Left cardiac atrium (tissue), 4 donors: ENCODE results near the gene MSH5. TPM values are rescaled to one million over a fixed set of nuclear protein-coding genes. Genes with fewer than 3 reads are reported as not detected.
"Not testable (repeated sequence)": the region's sequence is repeated elsewhere in the genome, so short reads cannot be mapped to it uniquely, and the experiment has no call there.

Experiments used
- ATAC-seq, 2 donors: fragments of 200-7000 bp; cut with Tn5 transposase; one replicate each; pipeline ENCODE4 v1.9.1; 2020; ENCODE audit warnings: mild to moderate bottlenecking in 2 of 2, moderate library complexity in 2 of 2
- DNase-seq: peaks from one replicate; pipeline ENCODE4 v3.0.0-alpha.2; 2020
- intact Hi-C, 2 donors: fragments of 100-400 bp; cut with DNase I; formaldehyde crosslinking; loops; one replicate each; pipeline versions ENCODE4 v1.14.1 to v1.15.1; 2022 to 2023
- total RNA-seq, 2 donors: library from RNA; stranded (reverse); fragmentation: NEBNext Ultra II Directional; extraction: Animal tissue kit (Norgen Biotek cat#: 25700); gene quantifications; one replicate each; pipeline ENCODE4 v1.2.1, GENCODE V29; 2021
- donor health status: DM: no; HTN: yes; CAD: no.
- donor health status: DM: no; HTN: yes; CAD: no; lungs with severe emphysema.
- donor health status: DM: yes; HTN: yes; CAD: no.
- donor health status: Dilated cardiomyopathy.

MSH5 gene
- total RNA-seq, 2 donors from 2014 or later: 2.6 to 3.0 TPM

GRCh38 chr6:31784098-31784925 lies 44.5 kb downstream of the MSH5 start:
- intact Hi-C loops: no loop called here
- DNase-seq: no peak
- ATAC-seq: no peak

DNA sequence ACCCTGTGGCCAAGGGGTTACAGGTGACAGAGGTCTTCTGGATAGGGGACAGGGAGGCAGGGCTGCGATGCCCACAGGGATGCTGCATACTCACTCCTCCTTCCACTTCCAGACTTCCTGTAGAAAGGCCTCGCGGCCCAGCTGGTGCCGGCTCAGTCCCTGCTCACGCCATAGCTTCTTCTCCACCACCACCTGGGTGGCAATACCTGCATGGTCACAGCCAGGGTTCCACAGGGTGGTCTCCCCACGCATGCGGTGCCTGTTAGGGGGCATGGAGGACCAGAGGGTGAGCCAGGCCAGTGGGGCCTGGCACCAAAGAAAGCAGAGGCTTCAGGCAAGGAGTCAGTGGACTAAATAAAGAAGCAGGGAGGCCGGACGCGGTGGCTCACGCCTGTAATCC lies 45.7 kb downstream of the MSH5 start:
- intact Hi-C loops: no loop called here
- DNase-seq (no peak), ATAC-seq (no peak)

DNA sequence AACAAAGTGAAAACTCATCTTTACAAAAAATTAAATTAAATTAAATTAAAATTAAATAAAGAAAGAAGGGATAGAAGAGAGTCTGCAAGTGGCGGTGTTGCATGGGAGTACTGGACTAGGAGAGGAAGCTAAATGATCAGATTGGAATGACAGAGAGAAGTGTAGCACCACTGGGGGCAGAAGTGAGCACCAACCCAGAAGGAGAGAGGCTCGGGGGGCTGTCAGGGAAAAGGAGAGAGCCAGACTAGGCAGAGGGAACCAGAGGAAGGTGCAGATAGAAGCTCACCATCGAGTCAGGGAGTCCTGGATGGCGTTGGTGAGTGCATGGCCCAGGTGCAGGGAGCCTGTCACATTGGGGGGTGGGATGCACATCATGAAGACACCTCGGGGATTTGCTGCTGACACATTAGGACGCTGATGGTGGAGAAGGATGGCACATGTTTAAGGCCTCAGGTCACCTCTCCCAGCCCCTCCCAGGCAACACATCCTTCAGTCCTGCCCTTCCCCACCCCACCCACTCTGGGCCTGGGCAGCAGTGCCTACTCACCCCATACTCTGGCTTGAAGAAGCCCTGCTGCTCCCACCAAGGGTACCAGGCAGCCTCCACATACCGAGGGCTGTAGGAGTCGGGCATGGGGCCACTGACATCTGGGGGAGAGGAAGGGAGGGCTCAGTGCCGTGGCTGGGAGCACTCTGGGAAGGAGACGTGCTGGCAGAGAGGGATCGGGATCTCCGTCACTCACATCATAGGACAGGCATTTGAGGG lies 51.7 kb downstream of the MSH5 start:
- no peak for ATAC-seq
- intact Hi-C loops: loop anchor here in 1 of 2 donors (10.0 kb wide), 1 partner anchor 57 kb away; the partner anchor contains the start of gene CLIC1
- no peak for DNase-seq

GRCh38 chr6:31792090-31792374 lies 52.2 kb downstream of the MSH5 start:
- DNase-seq: no peak
- intact Hi-C loops: loop anchor here in 1 of 2 donors (10.0 kb wide), 1 partner anchor 57 kb away; the partner anchor contains the start of gene CLIC1
- ATAC-seq: no peak

- DNase-seq: no peak
- ATAC-seq: no peak
- intact Hi-C loops: loop anchor here in 1 of 2 donors (10.0 kb wide), 1 partner anchor 58 kb away; the partner anchor contains the start of gene CLIC1
Observed at GRCh38 chr6:31792761-31793171, 53.0 kb downstream of the MSH5 start.

- not testable (repeated sequence) for DNase-seq, ATAC-seq
- intact Hi-C loops: loop anchor here in 1 of 2 donors (10.0 kb wide), 1 partner anchor 59 kb away; the partner anchor contains the start of gene CLIC1
Observed at GRCh38 chr6:31793927-31794245, 54.1 kb downstream of the MSH5 start.

GRCh38 chr6:31794294-31794865 lies 54.6 kb downstream of the MSH5 start:
- intact Hi-C loops: loop anchor here in 1 of 2 donors (10.0 kb wide), 1 partner anchor 60 kb away; the partner anchor contains the start of gene CLIC1
- ATAC-seq: no peak
- no peak for DNase-seq

GRCh38 chr6:31794866-31795615 lies 55.2 kb downstream of the MSH5 start:
- intact Hi-C loops: loop anchor here in 1 of 2 donors (10.0 kb wide), 1 partner anchor 60 kb away; the partner anchor contains the start of gene CLIC1
- ATAC-seq (peak; percentile 20 to 44), DNase-seq (no peak)

DNA sequence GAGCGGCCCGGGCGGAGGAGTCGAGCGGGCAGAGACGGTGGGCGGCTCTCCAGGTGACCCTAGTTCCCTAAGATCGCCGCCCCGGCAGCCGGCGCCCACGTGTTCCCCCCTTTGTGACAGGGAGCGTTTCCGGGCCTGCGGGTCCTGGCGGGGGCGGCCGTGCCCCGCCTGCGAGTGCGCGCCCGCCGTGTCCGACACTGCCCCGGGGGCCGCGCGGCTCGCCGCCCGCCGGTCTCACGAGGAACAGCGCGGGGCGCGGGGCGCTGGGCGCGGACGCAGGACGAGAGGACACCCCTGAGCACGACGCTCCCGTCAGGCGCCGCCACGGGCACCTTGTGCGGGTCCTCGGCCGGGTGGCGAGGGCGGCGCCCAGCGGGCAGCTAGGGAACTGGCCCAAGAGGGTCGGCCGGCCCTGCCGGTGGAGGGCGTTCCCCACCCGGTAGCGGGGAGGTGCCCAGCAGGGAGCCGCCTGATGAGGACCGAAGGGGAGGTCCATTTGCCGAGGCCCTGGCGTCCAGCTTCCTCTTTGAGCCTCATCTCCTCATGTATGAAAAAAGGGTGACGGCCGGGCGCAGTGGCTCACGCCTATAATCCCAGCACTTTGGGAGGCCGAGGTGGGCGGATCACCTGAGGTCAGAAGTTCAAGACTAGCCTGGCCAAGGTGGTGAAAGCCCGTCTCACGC lies 56.0 kb downstream of the MSH5 start, which contains the start of gene VARS1:
VARS1 (minus strand) TSS at position 137 of the 683 bp plus-strand sequence. CDS start 535 bp downstream, outside the sequence.
- intact Hi-C loops: loop anchor here in 1 of 2 donors (10.0 kb wide), 1 partner anchor 61 kb away; the partner anchor contains the start of gene CLIC1
- DNase-seq: peak; percentile 94
- peak; percentile 95 to 96 for ATAC-seq

DNA sequence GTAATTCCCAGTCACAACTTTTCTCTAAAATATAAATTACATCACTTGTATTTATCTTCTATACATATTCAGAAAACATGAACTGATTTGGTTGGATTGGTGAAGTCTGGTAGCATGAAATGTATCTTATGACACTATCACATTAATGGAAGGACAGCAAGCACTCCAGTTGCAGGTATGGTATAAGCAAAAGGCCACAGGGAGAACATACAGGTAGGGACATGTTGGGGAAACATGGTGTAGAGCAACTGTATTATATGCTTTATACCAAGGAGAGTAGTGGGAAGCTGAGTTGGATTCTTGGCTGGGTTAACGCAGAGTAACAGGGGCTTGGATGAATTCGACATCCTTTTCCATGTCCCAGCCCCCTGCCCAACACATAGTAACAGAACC lies 57.2 kb downstream of the MSH5 start:
- ATAC-seq: no peak

GRCh38 chr6:31797588-31797987 lies 57.8 kb downstream of the MSH5 start:
- intact Hi-C loops: loop anchor here in 1 of 2 donors (10.0 kb wide), 1 partner anchor 63 kb away; the partner anchor contains the start of gene CLIC1
- no peak for ATAC-seq
- no peak for DNase-seq

More for the DNA sequence above, 57.2 kb downstream of the MSH5 start:
- intact Hi-C loops: loop anchor here in 1 of 2 donors (10.0 kb wide), 1 partner anchor 62 kb away; the partner anchor contains the start of gene CLIC1
- DNase-seq: no peak

- intact Hi-C loops: loop anchor here in 1 of 2 donors (10.0 kb wide), 1 partner anchor 65 kb away; the partner anchor contains the start of gene CLIC1
- DNase-seq: no peak
- ATAC-seq: no peak
Observed at GRCh38 chr6:31799781-31800180, 60.0 kb downstream of the MSH5 start.

DNA sequence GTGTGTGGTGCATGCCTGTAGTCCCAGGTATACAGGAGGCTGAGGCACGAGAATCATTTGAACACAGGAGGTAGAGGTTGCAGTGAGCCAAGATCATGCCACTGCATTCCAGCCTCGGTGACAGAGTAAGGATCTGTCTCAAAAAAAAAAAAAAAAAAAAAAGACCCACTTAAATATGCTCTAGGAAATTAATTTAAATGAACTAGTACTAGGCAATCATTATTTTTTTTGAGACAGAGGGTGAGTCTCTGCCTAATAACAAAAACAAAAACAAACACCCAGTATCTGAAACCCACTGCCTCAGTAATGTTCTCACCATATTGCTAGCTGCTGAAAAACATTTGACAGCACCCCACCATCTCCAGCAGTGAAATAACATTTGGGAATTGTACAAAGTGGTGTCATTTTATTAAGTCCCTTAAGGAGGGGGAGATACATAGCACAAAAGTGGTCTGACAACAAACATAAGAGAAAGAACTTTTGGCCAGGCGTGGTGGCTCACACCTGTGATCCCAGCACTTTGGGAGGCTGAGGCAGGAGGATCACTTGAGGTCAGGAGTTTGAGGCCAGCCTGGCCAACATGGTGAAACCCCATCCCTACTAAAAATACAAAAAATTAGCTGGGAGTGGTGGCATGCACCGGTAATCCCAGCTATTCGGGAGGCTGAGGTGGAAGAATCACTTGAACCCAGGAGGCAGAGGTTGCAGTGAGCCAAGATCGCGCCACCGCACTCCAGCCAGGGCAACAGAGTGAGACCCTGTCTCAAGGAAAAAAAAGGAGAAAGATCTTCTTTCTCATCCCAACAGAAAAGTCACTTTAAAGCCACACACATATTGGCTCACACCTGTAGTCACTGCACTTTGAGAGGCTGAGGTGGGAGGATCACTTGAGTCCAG lies 61.5 kb downstream of the MSH5 start:
- DNase-seq, intact Hi-C loops, ATAC-seq: not testable (repeated sequence)

DNA sequence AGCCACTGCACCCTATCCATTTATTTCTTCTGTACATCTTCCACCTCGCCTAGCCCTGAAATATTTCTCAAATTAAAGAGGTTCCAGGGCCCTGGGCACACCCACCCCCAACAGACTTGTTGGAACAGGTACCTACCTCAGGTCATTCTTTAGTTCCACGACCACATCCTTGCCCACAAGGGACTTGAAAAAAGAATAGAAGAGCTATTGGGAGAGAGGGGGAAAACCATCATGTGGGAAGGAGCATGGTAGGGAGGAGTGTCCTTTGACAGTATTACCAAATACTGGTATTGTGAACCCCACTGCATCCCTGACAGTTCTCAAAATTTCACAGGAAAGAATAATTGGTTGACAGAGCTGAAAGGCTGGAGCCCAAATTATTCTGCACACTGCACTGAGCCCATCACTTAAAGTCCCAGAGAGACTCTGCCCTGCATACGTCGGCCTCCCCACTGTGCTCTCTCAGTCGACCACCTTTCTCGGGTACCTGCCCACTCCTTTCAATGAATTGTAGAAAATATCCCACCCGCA lies 66.2 kb downstream of the MSH5 start:
- DNase-seq (no peak), ATAC-seq (peak; percentile 3 to 9)
- intact Hi-C loops: no loop called here

DNA sequence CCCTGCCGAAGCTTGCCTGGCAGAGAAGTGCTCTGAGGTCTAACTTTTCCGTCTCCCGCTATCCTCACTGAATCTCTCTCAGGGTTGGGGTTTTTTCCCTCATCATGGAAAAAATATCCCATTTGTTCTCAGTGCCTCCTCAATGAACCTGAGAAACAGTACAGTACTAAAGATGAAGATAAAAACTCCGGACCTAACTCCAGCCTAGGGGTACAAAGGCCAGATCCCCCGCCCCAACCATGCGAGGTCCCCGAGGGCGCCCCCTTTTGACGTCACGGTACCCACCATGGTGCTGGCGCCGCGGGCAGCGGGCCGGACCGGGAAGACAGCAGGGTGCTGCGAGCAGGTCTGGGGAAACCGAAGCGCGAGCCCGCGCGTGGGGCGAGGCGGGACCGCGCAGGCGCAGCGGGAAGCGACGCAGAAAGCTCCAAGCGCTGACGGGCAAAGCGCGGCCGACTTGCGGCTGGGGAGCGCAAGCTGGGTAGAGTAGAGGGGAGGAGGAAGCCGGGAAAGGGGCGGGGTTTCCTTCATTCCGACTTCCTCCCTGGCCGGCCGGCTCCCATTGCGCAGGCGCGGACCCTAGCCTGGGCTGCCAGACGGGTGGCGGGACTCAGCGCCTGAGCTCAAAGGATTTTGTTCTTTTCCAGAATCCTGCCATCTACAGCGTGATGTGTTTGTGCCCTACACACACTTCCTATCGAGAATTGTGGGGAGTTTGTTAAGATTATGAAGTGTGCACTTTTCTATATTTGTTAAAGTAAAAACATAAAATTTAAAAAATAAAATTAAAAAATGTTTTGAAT lies 66.9 kb downstream of the MSH5 start, which contains the start of gene LSM2:
LSM2 (minus strand) TSS at position 497 of the 803 bp plus-strand sequence; CDS start at position 288, 209 bp downstream.
- DNase-seq (peak; percentile 98), ATAC-seq (peak; percentile 99 to 100)
- intact Hi-C loops: no loop called here

- intact Hi-C loops, ATAC-seq, DNase-seq: not testable (repeated sequence)
Observed at GRCh38 chr6:31808599-31808998, 68.8 kb downstream of the MSH5 start.
